CD4-positive, alpha-beta T cell (primary cell): ENCODE data around the gene ZNF438. TPM values are rescaled to one million over a fixed set of nuclear protein-coding genes. Genes with fewer than 3 reads are reported as not detected.

Experiments
- ATAC-seq: fragments of 200-7000 bp; cut with Tn5 transposase; one replicate; pipeline ENCODE4 v1.10.0; 2022; ENCODE audit warnings: mild to moderate bottlenecking; ENCODE audit not compliant: poor library complexity
- CTCF ChIA-PET: fragments of 350-600 bp; sonication (Branson Sonifier 250); formaldehyde crosslinking; loops from one replicate; lab custom pipeline; 2021; ENCODE audit warnings: antibody characterized with exemption, inconsistent platforms; lab: Charles Lee
- POLR2A ChIA-PET: fragments of 350-600 bp; sonication (Branson Sonifier 250); formaldehyde crosslinking; loops from one replicate; lab custom pipeline; 2021; ENCODE audit warnings: antibody characterized with exemption, inconsistent platforms; lab: Charles Lee
- DNase-seq, 14 experiments: peaks; one replicate each; pipeline ENCODE4 v3.0.0-alpha.2; 2013 to 2020; ENCODE audit warnings: mixed read lengths in 2 of 14
- H3K27ac ChIP-seq, 2 donors: one replicate each; pipeline versions ENCODE4 v1.5.1 to v1.7.0; 2013; ENCODE audit warnings: low read length in 2 of 2, low read depth in 1 of 2, mild to moderate bottlenecking in 1 of 2
- H3K27me3 ChIP-seq, 2 experiments: 1 replicate in 1 of 2; 2 replicates in 1 of 2; pipeline versions ENCODE4 v1.6.1 to v1.7.0; 2013; ENCODE audit warnings: low read length in 2 of 2, control low read depth in 1 of 2, mild to moderate bottlenecking in 1 of 2, moderate library complexity in 1 of 2; ENCODE audit not compliant: insufficient read depth in 2 of 2, control insufficient read depth in 1 of 2
- H3K36me3 ChIP-seq: one replicate; pipeline ENCODE4 v1.6.1; 2013; ENCODE audit warnings: low read length, control low read depth; ENCODE audit not compliant: insufficient read depth
- H3K4me1 ChIP-seq: one replicate; pipeline ENCODE4 v1.6.1; 2013; ENCODE audit warnings: low read length, control low read depth; ENCODE audit not compliant: insufficient read depth
- H3K4me3 ChIP-seq: one replicate; pipeline ENCODE4 v1.5.1; 2013; ENCODE audit warnings: mild to moderate bottlenecking, low read length, moderate library complexity
- H3K9me3 ChIP-seq, 2 experiments: 1 replicate in 1 of 2; 2 replicates in 1 of 2; pipeline versions ENCODE4 v1.6.1 to v1.7.0; 2013; ENCODE audit warnings: low read length in 2 of 2, mild to moderate bottlenecking in 2 of 2, control low read depth in 1 of 2, moderate library complexity in 1 of 2; ENCODE audit not compliant: control insufficient read depth in 1 of 2, insufficient read depth in 1 of 2
- H3K27ac Mint-ChIP-seq: one replicate; pipeline ENCODE4 v1.8.0; 2020; ENCODE audit warnings: mixed read lengths
- H3K27me3 Mint-ChIP-seq: one replicate; pipeline ENCODE4 v1.8.0; 2021; ENCODE audit warnings: mixed read lengths
- H3K36me3 Mint-ChIP-seq: one replicate; pipeline ENCODE4 v1.8.0; 2021; ENCODE audit warnings: low read depth, mixed read lengths
- H3K4me1 Mint-ChIP-seq: one replicate; pipeline ENCODE4 v1.8.0; 2021; ENCODE audit warnings: low read depth, mixed read lengths
- H3K4me3 Mint-ChIP-seq: one replicate; pipeline ENCODE4 v1.8.0; 2020; ENCODE audit warnings: mild to moderate bottlenecking, mixed read lengths
- H3K9me3 Mint-ChIP-seq: one replicate; pipeline ENCODE4 v1.8.0; 2020; ENCODE audit warnings: mixed read lengths
- intact Hi-C, 2 experiments: fragments of 100-400 bp; cut with DNase I in 1 of 2; cut with micrococcal nuclease in 1 of 2; formaldehyde crosslinking; loops; one replicate each; pipeline versions ENCODE4 v1.15.1 to v1.9.0; 2023 to 2025; cut with DNase I, micrococcal nuclease
- total RNA-seq, 174 experiments: library from RNA in 2 of 174; stranded (reverse) in 2 of 174; gene quantifications; one replicate each; pipeline ENCODE4 v1.2.3 and lab custom pipeline; 2021 to 2026
- TF ChIP-seq, protein P1 (sequence below): fragments of 200-600 bp; IDR thresholded peaks from one replicate; pipeline ENCODE4 v1.8.0; 2022; ENCODE audit warnings: antibody characterized with exemption, mild to moderate bottlenecking

ZNF438 gene
- total RNA-seq, 2 experiments from 2014 or later, result 1.9 to 2.0 TPM

DNA sequence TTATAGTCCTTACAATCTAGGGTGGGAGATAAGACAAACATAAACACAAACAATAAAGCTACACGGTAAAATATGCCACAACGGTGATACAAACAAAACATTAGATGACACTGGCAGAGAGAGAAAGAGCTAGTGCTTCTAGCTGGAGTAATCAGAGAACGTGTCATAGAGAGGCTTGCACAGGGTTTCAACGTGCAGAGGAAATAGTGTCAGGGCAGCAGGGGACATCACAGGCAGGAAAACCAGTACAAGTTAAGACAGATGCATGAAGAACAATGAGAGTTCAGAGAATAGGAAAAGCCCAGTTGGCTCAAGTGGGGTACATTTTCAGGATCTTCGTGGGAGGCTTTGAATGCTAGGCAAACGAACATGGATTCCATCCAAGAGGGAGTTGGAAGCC is 91.4 kb downstream of the ZNF438 start:
- H3K27me3 Mint-ChIP-seq, result no peaks in the 10 kb centered on the region
- H3K36me3 ChIP-seq, result no peaks in the 10 kb centered on the region
- no peaks in the 10 kb centered on the region for H3K4me1 ChIP-seq
- no peak overlapping the region for H3K4me3 ChIP-seq
- H3K4me1 Mint-ChIP-seq, result peaks cover 11% of the 10 kb centered on the region
- H3K27ac ChIP-seq, result no peak overlapping the region
- DNase-seq (no peak), ATAC-seq (no peak)
- no peak overlapping the region for H3K4me3 Mint-ChIP-seq
- H3K27ac Mint-ChIP-seq, result no peak overlapping the region
- H3K36me3 Mint-ChIP-seq, result peaks cover 13% of the 10 kb centered on the region
- intact Hi-C loops, result no loop called here
- POLR2A ChIA-PET, result no interaction called here
- no peaks in the 10 kb centered on the region for H3K9me3 ChIP-seq
- TF ChIP-seq, protein P1, sequence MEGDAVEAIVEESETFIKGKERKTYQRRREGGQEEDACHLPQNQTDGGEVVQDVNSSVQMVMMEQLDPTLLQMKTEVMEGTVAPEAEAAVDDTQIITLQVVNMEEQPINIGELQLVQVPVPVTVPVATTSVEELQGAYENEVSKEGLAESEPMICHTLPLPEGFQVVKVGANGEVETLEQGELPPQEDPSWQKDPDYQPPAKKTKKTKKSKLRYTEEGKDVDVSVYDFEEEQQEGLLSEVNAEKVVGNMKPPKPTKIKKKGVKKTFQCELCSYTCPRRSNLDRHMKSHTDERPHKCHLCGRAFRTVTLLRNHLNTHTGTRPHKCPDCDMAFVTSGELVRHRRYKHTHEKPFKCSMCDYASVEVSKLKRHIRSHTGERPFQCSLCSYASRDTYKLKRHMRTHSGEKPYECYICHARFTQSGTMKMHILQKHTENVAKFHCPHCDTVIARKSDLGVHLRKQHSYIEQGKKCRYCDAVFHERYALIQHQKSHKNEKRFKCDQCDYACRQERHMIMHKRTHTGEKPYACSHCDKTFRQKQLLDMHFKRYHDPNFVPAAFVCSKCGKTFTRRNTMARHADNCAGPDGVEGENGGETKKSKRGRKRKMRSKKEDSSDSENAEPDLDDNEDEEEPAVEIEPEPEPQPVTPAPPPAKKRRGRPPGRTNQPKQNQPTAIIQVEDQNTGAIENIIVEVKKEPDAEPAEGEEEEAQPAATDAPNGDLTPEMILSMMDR, result no peak
- H3K27me3 ChIP-seq, result no peaks in the 10 kb centered on the region
- CTCF ChIA-PET, result no interaction called here
- H3K9me3 Mint-ChIP-seq, result no peaks in the 10 kb centered on the region

GRCh38 chr10:30939643-30940251 is 91.9 kb downstream of the ZNF438 start:
- Mint-ChIP-seq H3K9me3 (no peaks in the 10 kb centered on the region), H3K27me3 (no peaks in the 10 kb centered on the region), H3K36me3 (peaks cover 17% of the 10 kb centered on the region), H3K4me1 (peaks cover 11% of the 10 kb centered on the region), H3K4me3 (no peak overlapping the region), H3K27ac (no peak overlapping the region)
- ATAC-seq (no peak), DNase-seq (no peak)
- intact Hi-C loops, result no loop called here
- H3K36me3 ChIP-seq, result no peaks in the 10 kb centered on the region
- POLR2A ChIA-PET, result no interaction called here
- H3K27ac ChIP-seq, result no peak overlapping the region
- no peaks in the 10 kb centered on the region for H3K4me1 ChIP-seq
- no peaks in the 10 kb centered on the region for H3K9me3 ChIP-seq
- H3K4me3 ChIP-seq, result no peak overlapping the region
- TF ChIP-seq, protein P1, result no peak
- no peaks in the 10 kb centered on the region for H3K27me3 ChIP-seq
- CTCF ChIA-PET, result no interaction called here

DNA sequence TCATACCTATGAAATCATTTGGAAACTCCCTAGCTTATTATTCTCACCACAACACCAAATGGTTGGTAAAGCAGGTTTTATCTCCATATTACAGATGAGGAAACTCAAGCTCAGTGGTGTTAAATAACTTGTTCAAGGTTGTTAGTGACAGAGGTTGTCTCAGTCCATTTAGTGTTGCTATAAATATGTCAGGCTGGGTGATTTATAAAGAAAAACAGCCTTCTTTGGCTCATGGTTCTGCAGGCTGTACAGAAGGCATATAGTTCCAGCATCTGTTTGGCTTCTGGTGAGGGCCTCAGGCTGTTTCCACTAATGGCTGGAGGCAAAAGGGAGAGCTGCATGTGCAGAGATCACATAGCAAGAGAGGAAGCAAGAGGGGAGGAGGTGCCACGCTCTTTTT is 96.6 kb downstream of the ZNF438 start:
- H3K27ac ChIP-seq, result no peak overlapping the region
- peaks cover 0 to 3% of the 10 kb centered on the region in 2 experiments for H3K9me3 ChIP-seq
- Mint-ChIP-seq H3K36me3 (peaks cover 12% of the 10 kb centered on the region), H3K27me3 (no peaks in the 10 kb centered on the region), H3K27ac (no peak overlapping the region), H3K9me3 (no peaks in the 10 kb centered on the region), H3K4me3 (no peak overlapping the region), H3K4me1 (peaks cover 11% of the 10 kb centered on the region)
- ChIA-PET CTCF (no interaction called here), POLR2A (no interaction called here)
- intact Hi-C loops, result no loop called here
- H3K4me3 ChIP-seq, result no peak overlapping the region
- TF ChIP-seq, protein P1, result no peak
- no peaks in the 10 kb centered on the region for H3K27me3 ChIP-seq
- DNase-seq (no peak), ATAC-seq (no peak)
- H3K4me1 ChIP-seq, result no peaks in the 10 kb centered on the region
- H3K36me3 ChIP-seq, result no peaks in the 10 kb centered on the region
